Measurements from ENCODE around the gene GADD45A. TPM values are rescaled to one million over a fixed set of nuclear protein-coding genes. Genes with fewer than 3 reads are reported as not detected.

Gene GADD45A
- total RNA-seq, 1 experiment from 2014 or later: 129 TPM

DNA sequence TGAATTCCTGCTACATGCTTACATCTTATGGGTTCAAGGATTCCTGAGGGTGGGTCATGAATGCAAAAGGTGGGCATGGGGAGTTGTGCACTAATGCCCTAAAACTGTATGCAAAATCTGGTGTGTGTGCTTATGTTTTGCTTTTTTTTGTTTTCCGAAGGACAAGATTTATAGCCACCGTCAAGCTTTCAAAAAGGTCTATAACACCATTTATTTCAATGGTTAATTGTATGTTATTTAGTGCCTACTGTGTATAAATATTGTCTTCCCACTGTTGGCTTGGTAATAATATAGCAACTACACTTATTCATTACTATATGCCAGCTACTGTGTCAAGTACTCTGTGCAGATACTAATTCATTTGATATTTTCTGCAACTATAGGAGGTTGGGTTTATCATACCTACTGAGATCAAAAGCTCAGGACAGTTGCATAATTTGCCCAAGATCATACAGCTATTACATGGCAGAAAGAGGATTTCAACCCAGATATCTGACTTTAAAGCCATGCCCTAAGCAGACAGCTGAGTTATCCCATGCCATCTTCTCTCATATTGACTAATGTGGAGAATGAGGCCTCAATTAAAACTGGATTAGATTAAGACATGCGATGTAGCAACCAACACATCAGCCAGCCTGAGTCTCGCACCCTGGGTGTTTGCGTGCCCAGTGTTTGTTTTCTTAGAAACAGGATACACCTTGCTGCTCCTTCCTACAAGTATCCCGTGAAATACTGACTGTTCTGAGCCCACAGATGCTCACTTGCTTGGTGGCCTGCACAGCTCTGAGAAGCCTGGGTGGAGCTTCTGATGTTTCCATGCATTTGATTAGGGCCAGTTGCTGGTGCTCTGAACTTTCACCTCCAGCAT lies 34.6 kb downstream of the GADD45A start:
- TF ChIP-seq EZH2 (IDR thresholded peaks at IDR 0.05; ENCODE audit: low read length, unreplicated experiment) (no peak), EZH2phosphoT487 (IDR thresholded peaks at IDR 0.05; ENCODE audit: borderline replicate concordance, low read length) (no peak)
- TF ChIP-seq, protein P1, sequence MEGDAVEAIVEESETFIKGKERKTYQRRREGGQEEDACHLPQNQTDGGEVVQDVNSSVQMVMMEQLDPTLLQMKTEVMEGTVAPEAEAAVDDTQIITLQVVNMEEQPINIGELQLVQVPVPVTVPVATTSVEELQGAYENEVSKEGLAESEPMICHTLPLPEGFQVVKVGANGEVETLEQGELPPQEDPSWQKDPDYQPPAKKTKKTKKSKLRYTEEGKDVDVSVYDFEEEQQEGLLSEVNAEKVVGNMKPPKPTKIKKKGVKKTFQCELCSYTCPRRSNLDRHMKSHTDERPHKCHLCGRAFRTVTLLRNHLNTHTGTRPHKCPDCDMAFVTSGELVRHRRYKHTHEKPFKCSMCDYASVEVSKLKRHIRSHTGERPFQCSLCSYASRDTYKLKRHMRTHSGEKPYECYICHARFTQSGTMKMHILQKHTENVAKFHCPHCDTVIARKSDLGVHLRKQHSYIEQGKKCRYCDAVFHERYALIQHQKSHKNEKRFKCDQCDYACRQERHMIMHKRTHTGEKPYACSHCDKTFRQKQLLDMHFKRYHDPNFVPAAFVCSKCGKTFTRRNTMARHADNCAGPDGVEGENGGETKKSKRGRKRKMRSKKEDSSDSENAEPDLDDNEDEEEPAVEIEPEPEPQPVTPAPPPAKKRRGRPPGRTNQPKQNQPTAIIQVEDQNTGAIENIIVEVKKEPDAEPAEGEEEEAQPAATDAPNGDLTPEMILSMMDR (conservative IDR thresholded peaks at IDR 0.05; ENCODE audit: low read depth, low read length): no peak
- ChIA-PET CTCF (no interaction called here), POLR2A (ENCODE audit: unreplicated experiment) (no interaction called here)
- 0 out of 2 replicates have a peak, but pooled peaks cover 6% of the 10 kb centered on the region for H3K79me2 ChIP-seq (ENCODE audit: low read length)
- no peaks in the 10 kb centered on the region for H3F3A ChIP-seq (ENCODE audit: low read length, unreplicated experiment)
- BruUV-seq (replicated peaks): no TSS peak
- intact Hi-C loops (cut with micrococcal nuclease): loop anchor here (5.0 kb wide), 1 partner anchor 33 kb away; no protein-coding TSS in a partner anchor
- DNase-seq (no peak), ATAC-seq (no peak)
- no peaks in the 10 kb centered on the region for H3K36me3 ChIP-seq (ENCODE audit: low read depth, low read length)
- H3K9me2 ChIP-seq (replicated peaks; ENCODE audit: low read length): no peaks in the 10 kb centered on the region
- H3K27ac ChIP-seq (ENCODE audit: low read length): no peak overlapping the region
- no peaks in the 10 kb centered on the region for H4K20me1 ChIP-seq (ENCODE audit: low read length)
- H3K9me3 ChIP-seq (ENCODE audit: low read length): no peaks in the 10 kb centered on the region
- peaks cover 62% of the 10 kb centered on the region for H3K4me1 ChIP-seq (ENCODE audit: insufficient read depth, low read length)
- H3K4me2 ChIP-seq (ENCODE audit: low read length): no peak overlapping the region
- no peak overlapping the region for H3K9ac ChIP-seq (ENCODE audit: low read length)
- no peaks in the 10 kb centered on the region for H3K27me3 ChIP-seq (ENCODE audit: low read length)
- H2AFZ ChIP-seq (ENCODE audit: low read length): no peak overlapping the region
- no peak overlapping the region for H3K4me3 ChIP-seq (ENCODE audit: low read length)

DNA sequence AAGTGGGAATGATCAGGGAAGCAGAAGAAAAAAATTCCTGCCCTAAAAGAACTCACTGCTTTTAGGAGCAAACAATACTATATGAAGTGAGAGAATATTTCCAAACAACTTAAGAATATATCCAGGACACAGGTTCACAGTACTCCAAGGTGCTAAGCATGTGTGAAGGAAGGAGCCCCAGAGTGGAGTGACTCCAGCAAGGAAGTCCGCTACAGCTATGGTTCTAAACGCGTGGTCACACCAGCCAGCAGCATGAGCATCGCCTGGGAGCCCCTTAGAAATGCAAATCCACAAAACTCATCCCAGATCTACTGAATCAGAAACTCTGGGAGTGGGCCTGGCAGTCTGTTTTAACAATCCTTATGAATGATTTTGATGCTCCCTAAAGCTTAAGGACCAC lies 36.1 kb downstream of the GADD45A start:
- no peak for ATAC-seq
- peaks cover 68% of the 10 kb centered on the region for H3K4me1 ChIP-seq (ENCODE audit: insufficient read depth, low read length)
- intact Hi-C loops (cut with micrococcal nuclease): no loop called here

More for the DNA sequence above, 36.1 kb downstream of the GADD45A start:
- Histone ChIP-seq H3K9me3 (ENCODE audit: low read length) (no peaks in the 10 kb centered on the region), H3K36me3 (ENCODE audit: low read depth, low read length) (no peaks in the 10 kb centered on the region), H3K27me3 (ENCODE audit: low read length) (no peaks in the 10 kb centered on the region), H4K20me1 (ENCODE audit: low read length) (no peaks in the 10 kb centered on the region), H3K27ac (ENCODE audit: low read length) (no peak overlapping the region), H3K9ac (ENCODE audit: low read length) (no peak overlapping the region), H3K4me2 (ENCODE audit: low read length) (no peak overlapping the region), H3K4me3 (ENCODE audit: low read length) (no peak overlapping the region), H3K9me2 (replicated peaks; ENCODE audit: low read length) (no peaks in the 10 kb centered on the region), H3K79me2 (ENCODE audit: low read length) (0 out of 2 replicates have a peak, but pooled peaks cover 4% of the 10 kb centered on the region), H3F3A (ENCODE audit: low read length, unreplicated experiment) (no peaks in the 10 kb centered on the region), H2AFZ (ENCODE audit: low read length) (no peak overlapping the region)
- TF ChIP-seq, protein P1 (conservative IDR thresholded peaks at IDR 0.05; ENCODE audit: low read depth, low read length): no peak
- TF ChIP-seq EZH2phosphoT487 (IDR thresholded peaks at IDR 0.05; ENCODE audit: borderline replicate concordance, low read length): no peak
- TF ChIP-seq EZH2 (IDR thresholded peaks at IDR 0.05; ENCODE audit: low read length, unreplicated experiment): no peak
- BruUV-seq (replicated peaks): no TSS peak
- no peak for DNase-seq
- ChIA-PET POLR2A (ENCODE audit: unreplicated experiment) (no interaction called here), CTCF (no interaction called here)

Data from PC-3 (cell line).